K562 (cell line): ENCODE measurements around the gene TBC1D2B.

Experiments used
- CHD2 ChIP-seq: IDR thresholded peaks from 2 replicates; pipeline ENCODE4 v1.6.1; 2011; ENCODE audit warnings: low read depth, low read length
- E2F5 ChIP-seq: sonication (generic); formaldehyde crosslinking; IDR thresholded peaks from 2 replicates; pipeline ENCODE4 v1.8.0; 2022; ENCODE audit warnings: mild to moderate bottlenecking, missing genetic modification reagents
- HMG20A ChIP-seq: fragments of 450-650 bp; formaldehyde crosslinking; conservative IDR thresholded peaks from 2 replicates; pipeline ENCODE4 v1.4.0; 2020; ENCODE audit warnings: mild to moderate bottlenecking, mixed read lengths
- KDM2B ChIP-seq: fragments of 250-450 bp; sonication (Bioruptor Pico); IDR thresholded peaks from 2 replicates; pipeline ENCODE4 v1.8.0; 2021; ENCODE audit warnings: mild to moderate bottlenecking, moderate library complexity
- RAD21 ChIP-seq, 2 experiments: fragments of 250-450 bp in 1 of 2; fragments of 450-650 bp in 1 of 2; sonication (Bioruptor Pico) in 1 of 2; formaldehyde crosslinking in 1 of 2; IDR thresholded peaks in 1 of 2; conservative IDR thresholded peaks in 1 of 2; 2 replicates each; pipeline versions ENCODE4 v1.4.0 to v1.8.0; 2020 to 2022; ENCODE audit warnings: mild to moderate bottlenecking in 2 of 2, moderate library complexity in 1 of 2
- ZNF639 ChIP-seq, 2 experiments: fragments of 200-800 bp in 1 of 2; sonication (Bioruptor generic) in 1 of 2; sonication (generic) in 1 of 2; formaldehyde crosslinking in 1 of 2; IDR thresholded peaks in 1 of 2; conservative IDR thresholded peaks in 1 of 2; 2 replicates each; pipeline versions ENCODE4 v1.5.0 to v1.6.1; 2016 to 2020; ENCODE audit warnings: missing compliant biosample characterization in 1 of 2, missing genetic modification characterization in 1 of 2, missing genetic modification reagents in 1 of 2

DNA sequence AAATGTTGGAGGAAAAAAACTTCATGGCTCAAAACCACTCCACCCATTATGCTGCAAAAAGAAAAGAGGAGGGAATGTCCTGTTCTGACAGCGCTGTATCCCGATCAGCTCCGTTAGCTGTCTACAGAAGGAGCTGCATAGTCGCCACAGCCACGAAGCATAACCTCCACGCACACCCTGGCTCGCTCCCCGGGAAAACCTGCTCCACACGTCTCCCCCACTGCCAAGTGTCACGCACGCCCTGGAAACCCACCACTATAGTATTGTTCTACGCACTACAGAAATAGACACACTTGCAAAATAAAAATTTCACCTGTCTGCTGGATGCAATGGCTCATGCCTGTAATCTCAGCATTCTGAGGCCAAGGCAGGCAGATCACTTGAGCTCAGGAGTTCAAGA is 55.8 kb downstream of the TBC1D2B start:
- TF ChIP-seq KDM2B (CRISPR knock-in tag) (no peak), HMG20A (CRISPR knock-in tag) (no peak), E2F5 (no peak), CHD2 (no peak), RAD21 (CRISPR knock-in tag; conservative IDR thresholded peaks at IDR 0.05 in 1 of 2, IDR thresholded peaks at IDR 0.05 in 1 of 2) (no peak), ZNF639 (CRISPR knock-in tag; conservative IDR thresholded peaks at IDR 0.05 in 1 of 2, IDR thresholded peaks at IDR 0.05 in 1 of 2) (no peak)
